ENCODE data around the gene TANGO6.

The TANGO6 gene

DNA sequence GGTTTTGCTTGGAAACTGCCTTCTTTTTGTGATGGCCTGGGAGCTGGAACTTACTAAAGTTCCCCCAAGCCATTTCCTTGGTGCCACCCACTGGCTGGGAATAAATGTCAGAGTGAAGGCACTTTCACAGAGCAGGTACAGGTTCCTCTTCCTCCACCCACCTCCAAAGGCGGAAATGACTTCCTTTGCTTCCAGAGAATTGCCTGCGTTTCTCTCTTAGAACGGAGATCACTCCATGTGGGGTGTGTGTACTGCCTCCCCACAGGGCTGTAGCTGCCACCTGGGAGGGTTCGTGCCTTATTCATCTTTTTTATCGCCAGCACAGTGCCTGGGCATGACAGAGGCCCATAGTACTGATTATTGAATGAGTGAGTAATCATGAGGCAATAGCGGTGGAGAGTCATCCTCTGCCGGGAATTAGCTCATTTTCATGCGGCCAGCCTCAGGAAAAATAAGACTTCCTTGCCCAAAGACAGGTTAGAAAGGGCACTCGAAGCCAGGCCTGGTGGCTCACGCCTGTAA is 229.9 kb downstream of the TANGO6 start:
- Histone ChIP-seq H3K27me3 (ENCODE audit: control insufficient read depth, insufficient read depth, low read length) (no peaks in the 10 kb centered on the region), H3K4me2 (ENCODE audit: low read length) (peak overlapping the region; percentile 46), H3K4me1 (ENCODE audit: control insufficient read depth, insufficient read depth, low read length) (peaks cover 24% of the 10 kb centered on the region), H3K9ac (ENCODE audit: low read depth, low read length) (no peak overlapping the region), H3K9me3 (replicated peaks; ENCODE audit: low read length) (no peaks in the 10 kb centered on the region), H3K4me3 (ENCODE audit: low read length) (no peak overlapping the region), H3K36me3 (ENCODE audit: insufficient read depth, low read length) (no peaks in the 10 kb centered on the region)

DNA sequence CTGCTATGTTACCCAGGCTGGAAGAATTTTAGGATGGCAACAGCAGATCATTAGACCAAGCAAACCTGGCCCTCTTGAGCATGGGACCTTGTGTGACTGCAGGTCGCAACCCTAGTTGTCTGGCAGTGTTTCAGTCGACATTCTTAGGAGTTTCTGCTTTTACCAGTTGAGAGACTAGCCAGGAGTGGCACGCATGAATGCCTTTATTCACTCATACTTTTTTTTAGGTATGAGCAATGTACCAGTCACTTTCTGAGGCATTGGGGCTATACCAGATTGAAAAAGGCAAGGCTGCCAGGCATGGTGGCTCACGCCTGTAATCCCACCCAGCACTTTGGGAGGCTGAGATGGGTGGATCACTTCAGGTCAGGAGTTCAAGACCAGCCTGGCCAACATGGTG is 233.9 kb downstream of the TANGO6 start:
- no peaks in the 10 kb centered on the region for H3K36me3 ChIP-seq (ENCODE audit: insufficient read depth, low read length)

DNA sequence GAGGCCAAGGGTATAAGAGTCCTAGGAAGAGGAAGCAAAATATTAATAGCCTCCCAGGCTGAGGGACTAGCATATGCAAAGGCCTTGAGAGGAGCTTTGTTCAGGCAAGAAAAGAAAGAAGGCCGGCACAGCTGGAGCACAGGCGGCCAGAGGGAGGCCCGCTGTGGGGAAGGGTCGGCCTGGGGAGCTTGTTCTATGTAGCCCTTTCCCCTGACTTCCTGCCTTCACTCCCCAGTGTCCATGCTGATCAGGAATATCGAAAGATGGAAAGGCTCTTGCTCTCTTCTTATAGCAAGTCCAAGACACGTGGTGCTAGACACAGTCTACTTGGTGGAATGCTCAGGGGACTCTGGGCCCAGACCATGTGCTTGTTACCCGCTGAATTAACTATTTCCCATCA is 234.7 kb downstream of the TANGO6 start:
- no peaks in the 10 kb centered on the region for H3K27me3 ChIP-seq (ENCODE audit: control insufficient read depth, insufficient read depth, low read length)
- H3K9ac ChIP-seq (ENCODE audit: low read depth, low read length): no peak overlapping the region
- H3K4me1 ChIP-seq (ENCODE audit: control insufficient read depth, insufficient read depth, low read length): peaks cover 15% of the 10 kb centered on the region
- H3K4me3 ChIP-seq (ENCODE audit: low read length): no peak overlapping the region
- no peaks in the 10 kb centered on the region for H3K36me3 ChIP-seq (ENCODE audit: insufficient read depth, low read length)
- no peak overlapping the region for H3K4me2 ChIP-seq (ENCODE audit: low read length)
- H3K9me3 ChIP-seq (replicated peaks; ENCODE audit: low read length): no peaks in the 10 kb centered on the region

More for the DNA sequence above, 233.9 kb downstream of the TANGO6 start:
- Histone ChIP-seq H3K9me3 (replicated peaks; ENCODE audit: low read length) (no peaks in the 10 kb centered on the region), H3K4me3 (ENCODE audit: low read length) (no peak overlapping the region), H3K4me1 (ENCODE audit: control insufficient read depth, insufficient read depth, low read length) (peaks cover 23% of the 10 kb centered on the region), H3K9ac (ENCODE audit: low read depth, low read length) (no peak overlapping the region), H3K4me2 (ENCODE audit: low read length) (no peak overlapping the region), H3K27me3 (ENCODE audit: control insufficient read depth, insufficient read depth, low read length) (no peaks in the 10 kb centered on the region)

DNA sequence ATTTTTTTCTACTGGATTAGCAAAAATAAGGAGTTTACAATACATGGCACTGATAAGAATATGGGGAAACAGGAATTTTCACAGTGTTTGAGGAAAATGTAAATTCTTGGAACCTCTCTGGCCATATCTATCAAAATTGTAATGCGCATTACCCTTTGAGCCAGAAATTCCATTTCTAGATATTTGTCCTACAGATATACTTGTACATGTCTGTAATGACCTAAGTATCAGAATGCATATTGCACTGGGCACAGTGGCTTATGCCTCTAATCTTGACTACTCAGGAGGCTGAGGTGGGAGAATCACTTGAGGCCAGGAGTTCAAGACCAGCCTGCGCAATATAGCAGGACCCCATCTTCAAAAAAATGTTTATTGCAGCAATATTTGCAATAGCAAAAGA is 236.4 kb downstream of the TANGO6 start:
- Histone ChIP-seq H3K4me2 (ENCODE audit: low read length) (no peak overlapping the region), H3K27me3 (ENCODE audit: control insufficient read depth, insufficient read depth, low read length) (no peaks in the 10 kb centered on the region), H3K36me3 (ENCODE audit: insufficient read depth, low read length) (no peaks in the 10 kb centered on the region), H3K4me3 (ENCODE audit: low read length) (no peak overlapping the region), H3K9me3 (replicated peaks; ENCODE audit: low read length) (no peaks in the 10 kb centered on the region), H3K4me1 (ENCODE audit: control insufficient read depth, insufficient read depth, low read length) (peaks cover 8% of the 10 kb centered on the region), H3K9ac (ENCODE audit: low read depth, low read length) (no peak overlapping the region)

DNA sequence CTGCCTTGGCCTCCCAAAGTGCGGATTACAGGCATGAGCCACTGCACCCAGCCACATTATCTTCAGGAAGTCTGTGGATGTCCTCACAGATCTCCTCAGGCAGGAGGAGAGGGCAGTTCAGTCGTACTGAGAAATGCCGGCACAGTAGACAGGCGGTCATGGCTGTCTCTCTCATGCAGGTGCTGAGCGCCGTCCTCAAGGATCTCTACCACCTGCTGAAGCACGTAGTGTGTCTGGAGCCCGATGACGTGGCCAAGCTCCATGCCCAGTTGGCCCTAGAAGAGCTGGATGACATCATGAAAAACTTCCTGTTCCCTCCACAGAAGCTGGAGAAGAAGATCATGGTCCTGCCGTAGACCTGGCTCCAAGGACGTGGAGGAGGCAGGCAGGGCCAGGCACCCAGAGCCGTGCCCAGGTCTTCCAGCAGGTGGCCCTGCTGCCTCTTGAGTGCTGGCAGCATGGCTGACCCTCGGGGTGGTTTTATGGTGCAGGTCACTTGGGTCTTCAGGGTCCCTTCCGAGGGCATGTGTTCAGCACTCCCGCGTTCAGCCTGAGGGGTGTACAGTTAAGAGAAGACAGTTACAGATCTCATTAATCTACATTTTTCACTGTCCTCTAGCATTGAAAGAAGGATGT is 240.1 kb downstream of the TANGO6 start:
- H3K9me3 ChIP-seq (replicated peaks; ENCODE audit: low read length): no peaks in the 10 kb centered on the region
- no peak overlapping the region for H3K4me3 ChIP-seq (ENCODE audit: low read length)
- H3K9ac ChIP-seq (ENCODE audit: low read depth, low read length): no peak overlapping the region
- H3K36me3 ChIP-seq (ENCODE audit: insufficient read depth, low read length): no peaks in the 10 kb centered on the region
- H3K4me2 ChIP-seq (ENCODE audit: low read length): no peak overlapping the region
- no peaks in the 10 kb centered on the region for H3K27me3 ChIP-seq (ENCODE audit: control insufficient read depth, insufficient read depth, low read length)
- H3K4me1 ChIP-seq (ENCODE audit: control insufficient read depth, insufficient read depth, low read length): no peaks in the 10 kb centered on the region

DNA sequence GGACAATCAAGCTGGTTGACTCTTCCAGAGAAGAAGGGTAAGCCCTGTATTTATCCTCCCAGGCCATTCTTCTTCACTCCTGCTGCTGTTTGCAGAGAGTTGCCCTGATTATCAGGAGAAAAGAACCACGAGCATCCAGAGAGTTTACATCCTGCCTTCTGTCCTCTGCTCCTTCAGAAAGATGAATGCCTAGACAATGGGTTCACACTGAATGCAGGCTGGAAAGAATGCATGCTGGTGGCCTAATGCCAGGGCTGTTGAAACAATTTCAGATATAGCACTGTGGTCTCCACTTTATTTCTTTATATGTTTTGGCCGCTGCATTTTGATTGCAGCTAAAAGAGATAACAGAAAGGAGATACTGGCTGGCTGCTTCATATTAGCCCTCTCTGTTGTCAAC is 241.0 kb downstream of the TANGO6 start:
- Histone ChIP-seq H3K36me3 (ENCODE audit: insufficient read depth, low read length) (no peaks in the 10 kb centered on the region), H3K4me2 (ENCODE audit: low read length) (no peak overlapping the region), H3K9ac (ENCODE audit: low read depth, low read length) (no peak overlapping the region), H3K4me1 (ENCODE audit: control insufficient read depth, insufficient read depth, low read length) (no peaks in the 10 kb centered on the region), H3K9me3 (replicated peaks; ENCODE audit: low read length) (no peaks in the 10 kb centered on the region), H3K4me3 (ENCODE audit: low read length) (no peak overlapping the region), H3K27me3 (ENCODE audit: control insufficient read depth, insufficient read depth, low read length) (no peaks in the 10 kb centered on the region)

DNA sequence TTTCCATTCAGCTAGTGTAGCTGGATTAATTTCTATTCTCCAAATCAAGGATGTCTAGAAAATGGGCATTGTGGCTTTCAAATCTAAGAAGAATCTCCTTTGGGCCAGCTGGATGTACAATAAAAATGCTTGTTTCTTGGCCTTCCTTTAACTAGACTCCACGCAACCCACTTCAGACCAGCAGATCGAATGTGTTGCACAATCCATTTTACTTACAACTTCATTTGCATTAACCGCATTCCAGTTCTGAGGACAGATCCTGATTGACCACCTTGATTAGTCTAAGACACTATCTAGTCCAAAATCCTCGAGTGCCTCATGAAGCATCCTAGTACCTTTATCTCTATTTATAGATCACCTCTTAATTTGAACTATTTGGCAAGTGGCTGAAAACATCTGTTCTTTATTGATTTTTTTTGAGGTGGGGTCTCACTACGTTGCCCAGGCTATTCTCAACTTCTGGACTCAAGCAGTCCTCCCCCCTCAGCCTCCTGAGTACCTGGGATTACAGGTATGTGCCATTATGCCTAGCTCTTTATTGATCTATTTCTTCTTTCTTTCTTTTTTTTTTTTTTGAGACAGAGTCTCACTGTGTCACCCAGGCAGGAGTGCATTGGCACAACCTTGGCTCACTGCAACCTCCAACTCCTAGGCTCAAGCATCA is 241.8 kb downstream of the TANGO6 start:
- H3K9ac ChIP-seq (ENCODE audit: low read depth, low read length): no peak overlapping the region
- no peaks in the 10 kb centered on the region for H3K9me3 ChIP-seq (replicated peaks; ENCODE audit: low read length)
- no peak overlapping the region for H3K4me3 ChIP-seq (ENCODE audit: low read length)
- H3K4me2 ChIP-seq (ENCODE audit: low read length): no peak overlapping the region
- no peaks in the 10 kb centered on the region for H3K27me3 ChIP-seq (ENCODE audit: control insufficient read depth, insufficient read depth, low read length)
- no peaks in the 10 kb centered on the region for H3K36me3 ChIP-seq (ENCODE audit: insufficient read depth, low read length)
- H3K4me1 ChIP-seq (ENCODE audit: control insufficient read depth, insufficient read depth, low read length): peaks cover 3% of the 10 kb centered on the region

DNA sequence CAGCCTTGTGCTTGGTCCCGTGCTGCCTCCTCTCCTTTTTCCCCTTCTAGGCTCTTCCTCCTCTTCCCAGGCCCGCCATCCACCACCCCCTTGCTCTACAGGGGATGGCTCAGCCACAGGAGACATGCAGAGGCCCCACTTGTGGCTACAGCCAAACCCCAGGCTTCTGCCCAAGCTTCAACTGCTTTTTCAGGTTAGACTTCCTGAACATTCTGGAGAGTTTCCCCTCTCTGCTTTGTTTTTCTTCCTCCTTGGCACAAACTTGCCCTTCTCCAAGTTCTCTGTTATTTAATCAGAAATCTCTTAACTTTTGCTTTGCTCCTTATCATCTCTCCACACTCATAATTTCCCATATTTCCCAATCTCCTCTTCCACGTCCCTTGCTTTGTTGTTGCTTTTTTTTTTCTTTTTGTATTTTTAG is 243.8 kb downstream of the TANGO6 start:
- Histone ChIP-seq H3K4me1 (ENCODE audit: control insufficient read depth, insufficient read depth, low read length) (peaks cover 3% of the 10 kb centered on the region), H3K9ac (ENCODE audit: low read depth, low read length) (no peak overlapping the region), H3K9me3 (replicated peaks; ENCODE audit: low read length) (no peaks in the 10 kb centered on the region), H3K4me2 (ENCODE audit: low read length) (no peak overlapping the region), H3K4me3 (ENCODE audit: low read length) (no peak overlapping the region), H3K36me3 (ENCODE audit: insufficient read depth, low read length) (no peaks in the 10 kb centered on the region), H3K27me3 (ENCODE audit: control insufficient read depth, insufficient read depth, low read length) (no peaks in the 10 kb centered on the region)

DNA sequence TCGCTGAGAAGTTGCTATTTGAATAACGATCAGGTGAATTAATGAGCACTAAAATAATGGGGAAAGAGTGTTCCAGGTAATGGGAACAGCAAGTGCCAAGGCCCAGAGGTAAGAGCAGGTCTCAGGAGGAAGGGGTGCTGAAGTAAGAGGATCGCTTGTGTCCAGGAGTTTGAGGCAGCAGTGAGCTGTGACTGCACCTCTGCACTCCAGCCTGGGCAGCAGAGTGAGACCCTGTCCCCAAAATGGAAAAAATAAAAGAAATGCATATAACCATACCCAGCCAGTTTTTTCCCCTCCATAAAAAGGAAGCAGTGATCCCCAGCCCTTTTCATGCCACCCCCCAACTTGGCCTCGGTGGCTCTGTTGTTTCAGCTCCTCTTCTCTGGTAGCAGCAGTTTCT is 245.4 kb downstream of the TANGO6 start:
- no peaks in the 10 kb centered on the region for H3K36me3 ChIP-seq (ENCODE audit: insufficient read depth, low read length)
- no peaks in the 10 kb centered on the region for H3K27me3 ChIP-seq (ENCODE audit: control insufficient read depth, insufficient read depth, low read length)
- no peak overlapping the region for H3K9ac ChIP-seq (ENCODE audit: low read depth, low read length)
- H3K4me2 ChIP-seq (ENCODE audit: low read length): no peak overlapping the region
- no peak overlapping the region for H3K4me3 ChIP-seq (ENCODE audit: low read length)
- H3K9me3 ChIP-seq (replicated peaks; ENCODE audit: low read length): no peaks in the 10 kb centered on the region
- peaks cover 3% of the 10 kb centered on the region for H3K4me1 ChIP-seq (ENCODE audit: control insufficient read depth, insufficient read depth, low read length)

DNA sequence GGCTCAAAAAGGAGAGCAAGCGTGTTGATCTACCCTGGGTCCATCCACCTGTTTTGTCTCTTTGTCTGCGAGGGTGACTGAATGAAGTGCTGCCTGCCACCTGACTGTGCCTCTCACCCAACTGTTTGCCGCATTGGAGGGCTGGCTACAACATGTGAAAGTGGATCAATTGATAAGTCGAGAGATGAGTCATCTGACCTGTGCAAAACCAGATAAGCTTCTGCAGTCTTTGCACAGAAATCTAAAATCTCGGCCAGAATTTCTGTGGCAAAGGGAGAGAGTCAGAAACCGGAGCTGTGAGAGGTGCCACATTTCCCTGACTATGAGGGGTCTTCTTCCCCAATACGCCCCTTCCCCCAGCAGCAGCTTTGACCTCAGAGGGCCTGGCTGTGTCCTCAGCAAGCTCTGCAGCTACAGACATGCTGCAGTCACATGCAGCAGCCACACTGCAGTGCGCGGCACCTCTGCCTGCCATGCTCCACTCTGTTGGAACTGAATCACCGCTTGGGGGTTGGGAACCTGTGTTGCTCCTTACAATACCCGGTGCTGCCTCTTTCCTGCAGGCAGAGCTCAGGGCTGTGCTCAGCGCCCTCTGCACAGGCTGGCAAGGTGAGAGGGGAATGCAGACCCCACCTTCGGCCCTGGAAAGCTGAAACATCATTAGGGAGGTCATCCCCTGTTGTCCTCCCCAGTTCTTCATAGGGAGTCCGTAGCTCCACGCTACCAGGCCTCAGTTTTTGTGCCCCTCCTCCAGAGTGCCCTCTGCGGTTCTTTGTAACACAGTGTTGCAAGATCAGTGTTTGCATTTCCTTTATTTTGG is 246.0 kb downstream of the TANGO6 start:
- Histone ChIP-seq H3K4me3 (ENCODE audit: low read length) (no peak overlapping the region), H3K36me3 (ENCODE audit: insufficient read depth, low read length) (no peaks in the 10 kb centered on the region), H3K4me1 (ENCODE audit: control insufficient read depth, insufficient read depth, low read length) (peaks cover 3% of the 10 kb centered on the region), H3K27me3 (ENCODE audit: control insufficient read depth, insufficient read depth, low read length) (no peaks in the 10 kb centered on the region), H3K9me3 (replicated peaks; ENCODE audit: low read length) (no peaks in the 10 kb centered on the region), H3K9ac (ENCODE audit: low read depth, low read length) (no peak overlapping the region), H3K4me2 (ENCODE audit: low read length) (no peak overlapping the region)

DNA sequence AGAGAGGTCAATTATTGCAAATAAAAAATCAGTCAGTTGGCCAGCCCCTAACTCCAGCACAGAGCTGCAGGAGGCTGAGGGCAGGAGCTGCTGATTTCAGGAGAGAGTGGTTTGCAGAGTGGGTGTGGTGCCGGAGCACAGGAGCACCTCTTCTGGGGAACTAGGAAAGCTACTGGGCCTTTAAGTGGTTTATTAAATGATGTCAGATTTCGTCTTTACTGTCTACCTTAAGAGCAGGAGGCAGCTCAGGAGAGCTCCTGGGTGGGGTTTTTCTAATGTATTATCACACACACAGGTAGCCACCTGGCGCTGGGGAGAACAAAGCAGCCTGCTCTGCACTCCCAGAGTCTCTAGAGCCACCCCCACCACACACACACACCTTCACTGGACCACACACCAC is 250.6 kb downstream of the TANGO6 start:
- H3K4me1 ChIP-seq (ENCODE audit: control insufficient read depth, insufficient read depth, low read length): peaks cover 3% of the 10 kb centered on the region
- H3K36me3 ChIP-seq (ENCODE audit: insufficient read depth, low read length): no peaks in the 10 kb centered on the region
- no peak overlapping the region for H3K9ac ChIP-seq (ENCODE audit: low read depth, low read length)
- no peak overlapping the region for H3K4me3 ChIP-seq (ENCODE audit: low read length)
- H3K27me3 ChIP-seq (ENCODE audit: control insufficient read depth, insufficient read depth, low read length): no peaks in the 10 kb centered on the region
- no peaks in the 10 kb centered on the region for H3K9me3 ChIP-seq (replicated peaks; ENCODE audit: low read length)
- H3K4me2 ChIP-seq (ENCODE audit: low read length): no peak overlapping the region
